ENCODE results near the gene FBLN2.

FBLN2 gene

GRCh38 chr3:13581485-13582365 is 32.8 kb downstream of the FBLN2 start:
- no peak for DNase-seq (ENCODE audit: low read depth in 2 of 2)

- DNase-seq (ENCODE audit: low read depth in 2 of 2) = no peak
Observed at GRCh38 chr3:13582366-13583250, 33.7 kb downstream of the FBLN2 start.

DNA sequence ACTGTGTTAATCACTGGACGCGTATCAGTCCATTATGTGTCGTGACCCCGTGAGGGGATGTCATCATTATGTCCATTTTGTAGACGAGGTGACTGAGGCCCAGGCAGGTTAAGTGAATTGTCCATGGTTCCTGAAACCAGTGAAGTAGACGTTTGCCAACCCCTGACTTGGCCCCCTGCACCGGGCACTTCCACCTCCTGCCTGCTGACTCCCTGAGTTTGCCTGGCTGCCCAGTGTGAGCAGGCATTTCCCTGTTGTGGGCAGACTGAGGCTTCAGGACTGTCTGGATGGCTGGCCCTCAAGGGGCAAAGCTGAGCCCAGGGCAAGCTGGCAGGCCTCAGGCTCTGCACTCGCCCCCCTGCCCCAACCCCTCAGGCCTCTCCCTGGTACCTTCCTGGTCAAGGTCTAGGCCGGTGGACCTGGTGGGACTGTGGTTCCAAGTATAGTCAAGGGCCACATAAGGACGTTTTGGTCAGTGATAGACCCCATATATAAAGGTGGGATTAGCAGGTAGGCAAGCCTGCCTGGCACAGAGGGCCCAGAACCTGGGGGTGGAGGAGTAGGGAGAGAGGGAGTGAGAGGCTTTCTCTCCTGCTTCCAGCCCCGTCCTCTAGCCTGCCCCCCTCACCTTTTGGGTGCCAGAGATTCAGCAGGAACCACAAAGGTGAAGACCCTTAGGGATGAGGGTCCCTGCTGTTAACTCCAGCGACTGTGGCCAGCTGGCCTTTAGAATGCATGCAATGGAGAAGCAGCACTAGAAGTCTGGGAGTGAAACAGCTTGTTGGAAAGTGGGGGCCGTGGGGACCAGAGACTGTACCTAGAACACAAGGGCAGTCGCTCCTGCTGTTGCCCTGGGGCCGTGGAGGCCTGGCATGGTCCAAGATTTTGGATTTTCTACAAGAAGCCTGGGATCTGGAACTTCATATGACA is 34.6 kb downstream of the FBLN2 start:
- no peak for DNase-seq (ENCODE audit: low read depth in 2 of 2)

DNA sequence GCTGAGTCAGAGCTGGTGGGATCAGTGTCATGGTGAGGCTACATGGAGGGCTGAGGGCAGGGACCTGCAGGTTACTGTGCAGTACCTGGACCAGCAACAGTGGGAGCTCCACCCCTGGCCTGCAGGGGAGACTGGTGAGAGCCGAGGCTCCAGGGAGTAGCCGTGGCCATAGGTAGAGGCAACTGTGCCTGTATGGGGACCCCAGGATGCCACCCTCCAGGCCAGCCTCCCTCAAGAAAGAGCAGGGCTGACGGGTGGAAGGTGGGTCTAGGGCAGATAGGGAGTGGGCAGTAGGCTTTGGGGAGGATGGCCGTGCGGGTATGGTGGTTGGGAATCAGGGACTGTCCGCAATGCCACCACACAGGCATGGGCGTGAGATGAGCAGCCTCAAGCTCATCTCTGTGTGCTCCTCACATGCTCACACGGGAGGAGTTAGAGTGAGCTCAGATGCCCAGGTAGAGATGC is 35.5 kb downstream of the FBLN2 start:
- no peak for DNase-seq (ENCODE audit: low read depth in 2 of 2)

DNA sequence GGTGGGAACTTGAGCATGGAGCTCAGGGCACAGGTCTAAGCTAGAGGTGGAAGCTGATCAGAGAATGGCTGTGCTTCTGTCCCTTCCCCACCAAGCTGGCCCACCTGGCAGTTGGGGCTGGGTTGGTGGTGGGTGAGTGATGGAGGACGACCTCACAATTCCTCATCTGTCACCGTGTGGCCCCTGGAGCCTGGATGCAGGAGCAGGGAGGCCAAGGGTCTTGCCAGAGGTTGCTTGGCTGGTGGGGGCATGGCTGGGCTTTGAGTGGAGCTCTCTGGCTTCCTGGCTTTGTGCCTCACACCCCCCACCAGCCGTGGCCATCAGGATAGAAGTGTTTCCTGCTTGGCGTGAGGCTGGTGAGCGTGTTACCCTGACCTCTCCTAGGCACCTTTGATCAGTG is 36.0 kb downstream of the FBLN2 start:
- DNase-seq (ENCODE audit: low read depth in 2 of 2) = no peak

- no peak for DNase-seq (ENCODE audit: low read depth in 2 of 2)
Observed at GRCh38 chr3:13587442-13587841, 38.5 kb downstream of the FBLN2 start.

- no peak for DNase-seq (ENCODE audit: low read depth in 2 of 2)
Observed at GRCh38 chr3:13588221-13588701, 39.3 kb downstream of the FBLN2 start.

DNA sequence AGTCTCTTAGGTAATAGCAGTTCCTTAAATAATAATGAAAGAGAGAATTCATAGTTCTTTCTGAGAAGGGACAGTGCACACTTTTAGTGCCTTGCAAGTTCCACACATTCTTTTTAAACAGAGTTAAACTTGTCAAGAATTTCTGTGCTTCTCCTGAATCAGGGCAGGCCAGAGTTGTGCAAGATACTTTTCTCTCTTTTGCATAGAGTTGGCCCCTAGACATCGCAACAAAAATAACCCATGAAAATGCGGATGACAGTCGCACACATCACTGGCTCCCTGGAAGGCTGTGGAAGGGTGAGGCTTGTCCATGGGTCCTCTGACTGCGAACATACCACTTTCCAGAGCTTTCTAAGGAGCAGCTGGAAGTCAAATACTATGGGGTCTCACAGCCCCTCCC is 40.1 kb downstream of the FBLN2 start:
- no peak for DNase-seq (ENCODE audit: low read depth in 2 of 2)

- no peak for DNase-seq (ENCODE audit: low read depth in 2 of 2)
Observed at GRCh38 chr3:13590841-13591520, 42.1 kb downstream of the FBLN2 start.

GRCh38 chr3:13593615-13594014 is 44.7 kb downstream of the FBLN2 start:
- DNase-seq (ENCODE audit: low read depth in 2 of 2) = no peak

DNA sequence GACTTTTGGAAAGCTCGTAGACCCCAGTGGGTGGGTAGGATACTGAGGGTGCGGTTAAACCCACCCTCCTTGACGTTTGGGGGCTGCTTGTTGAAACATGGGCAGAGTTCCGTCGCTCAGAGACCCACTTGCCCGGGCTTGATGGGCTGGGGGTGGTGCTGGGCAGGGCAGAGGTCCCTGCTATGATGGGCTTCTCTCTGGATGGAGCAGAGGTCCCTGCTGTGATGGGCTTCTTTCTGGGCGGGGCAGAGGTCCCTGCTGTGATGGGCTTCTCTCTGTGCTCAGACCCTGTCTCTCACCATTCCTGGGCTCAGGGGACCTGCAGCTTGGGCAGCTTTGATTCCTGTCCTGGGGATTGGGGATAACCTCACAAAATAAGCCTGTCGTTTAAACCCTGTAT is 45.2 kb downstream of the FBLN2 start:
- no peak for DNase-seq (ENCODE audit: low read depth in 2 of 2)

- DNase-seq (ENCODE audit: low read depth in 2 of 2) = no peak
Observed at GRCh38 chr3:13594991-13595421, 46.1 kb downstream of the FBLN2 start.

DNA sequence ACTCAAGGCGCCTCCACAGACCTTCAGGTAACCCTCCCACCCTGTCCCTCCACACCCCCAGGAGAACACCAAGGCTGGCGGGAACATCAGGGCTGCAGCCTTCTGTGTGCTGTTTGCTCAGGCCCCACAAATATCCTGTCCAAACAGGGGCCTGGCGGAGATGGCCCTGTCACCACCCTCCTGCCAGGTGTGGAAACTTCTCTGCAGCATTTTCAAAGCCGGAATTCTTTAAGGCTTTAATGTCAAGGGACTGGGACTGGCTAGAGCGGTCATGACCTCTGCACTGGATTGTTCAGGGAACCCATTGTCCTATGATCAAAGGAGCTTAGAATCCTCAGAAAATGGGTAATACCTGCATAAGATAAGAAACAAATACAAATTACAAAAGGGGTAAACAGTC is 46.6 kb downstream of the FBLN2 start:
- DNase-seq (ENCODE audit: low read depth in 2 of 2) = no peak

- no peak for DNase-seq (ENCODE audit: low read depth in 2 of 2)
Observed at GRCh38 chr3:13596426-13597205, 47.7 kb downstream of the FBLN2 start.

GRCh38 chr3:13597661-13598060 is 48.7 kb downstream of the FBLN2 start:
- no peak for DNase-seq (ENCODE audit: low read depth in 2 of 2)

- no peak for DNase-seq (ENCODE audit: low read depth in 2 of 2)
Observed at GRCh38 chr3:13598201-13598600, 49.3 kb downstream of the FBLN2 start.

DNA sequence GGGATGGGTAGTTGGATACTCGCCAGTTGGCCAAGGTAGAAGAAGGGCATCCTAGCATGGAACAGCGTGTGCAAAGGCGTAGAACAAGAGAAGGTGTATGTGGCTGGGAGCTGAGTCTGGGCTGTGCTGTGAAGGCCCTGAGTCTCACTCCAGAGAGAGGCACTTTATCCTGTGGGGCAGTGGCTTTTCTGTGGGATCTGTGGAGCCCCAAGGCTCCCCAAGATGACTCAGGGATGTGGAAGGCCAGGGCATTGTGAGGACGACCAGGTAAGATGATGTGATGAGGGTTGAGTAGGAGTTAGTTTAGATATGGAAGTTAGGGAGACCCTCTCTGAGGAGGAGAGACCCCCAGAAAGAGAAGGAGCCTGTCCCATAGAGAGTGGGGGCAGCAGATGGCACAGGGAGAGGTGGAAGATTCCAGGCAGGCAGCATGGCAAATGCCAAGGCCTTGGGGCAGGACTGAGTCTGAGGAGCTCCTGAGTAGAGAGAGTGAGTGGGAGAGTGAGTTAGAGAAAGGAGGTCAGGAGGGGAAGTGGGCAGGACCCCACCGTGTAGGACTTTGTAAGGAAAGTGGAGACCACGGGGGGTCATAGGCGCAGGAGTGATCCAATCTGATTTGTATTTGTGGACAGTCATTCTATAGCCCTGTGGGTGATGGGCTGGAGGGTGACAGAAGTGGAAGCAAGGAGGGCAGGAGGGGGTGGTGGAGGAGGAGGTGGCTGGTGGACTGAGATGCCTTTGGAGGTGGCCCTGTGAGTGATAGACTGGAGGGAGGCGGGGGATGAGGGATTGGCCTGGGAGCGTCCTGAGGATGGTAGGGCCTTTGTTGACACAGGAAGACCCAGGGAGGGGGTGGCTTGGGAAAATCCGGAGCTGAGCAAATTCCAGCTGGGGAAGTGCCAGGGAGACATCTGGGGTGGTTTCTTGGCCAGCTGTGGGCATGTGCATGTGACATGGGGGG is 50.3 kb downstream of the FBLN2 start:
- no peak for DNase-seq (ENCODE audit: low read depth in 2 of 2)

DNA sequence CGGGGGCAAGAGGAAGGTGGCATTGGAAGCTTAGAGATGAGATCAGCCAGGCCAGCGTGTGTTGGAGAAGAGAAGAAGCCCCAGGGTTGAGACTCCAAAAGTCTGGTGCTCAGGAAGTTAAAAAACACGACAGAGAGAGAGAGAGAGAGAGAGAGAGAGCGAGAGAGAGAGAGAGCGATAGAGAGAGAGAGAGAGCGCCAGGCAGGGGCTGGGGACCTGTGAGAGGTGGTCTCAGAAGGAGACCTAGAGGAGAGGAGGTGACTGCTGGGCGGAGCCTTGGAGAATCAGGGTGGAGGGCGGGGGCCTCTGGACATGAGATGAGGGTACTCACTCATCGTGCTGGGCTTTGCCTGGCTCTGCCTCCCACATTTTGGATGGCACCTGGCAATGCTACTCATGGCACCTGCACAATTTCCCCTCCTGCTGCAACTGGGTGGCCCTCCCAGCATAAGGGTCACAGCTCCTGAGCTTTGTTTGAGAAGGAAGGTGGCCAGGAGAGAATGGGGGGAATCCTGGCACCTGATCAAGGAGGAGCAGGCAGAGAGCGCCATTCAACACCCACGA is 51.0 kb downstream of the FBLN2 start:
- no peak for DNase-seq (ENCODE audit: low read depth in 2 of 2)
